Kidney epithelial cell (primary cell): ENCODE data around the gene PRAMEF5. TPM values are rescaled to one million over a fixed set of nuclear protein-coding genes. Genes with fewer than 3 reads are reported as not detected.
"Not testable (repeated sequence)": the region's sequence is repeated elsewhere in the genome, so short reads cannot be mapped to it uniquely, and the experiment has no call there.

Source experiments
- DNase-seq: peaks from one replicate; pipeline ENCODE4 v3.0.0-alpha.2; 2010; ENCODE audit warnings: low read depth
- H3K27me3 ChIP-seq: 2 replicates; pipeline ENCODE4 v1.6.0; 2011; ENCODE audit warnings: low read length; ENCODE audit not compliant: control insufficient read depth, insufficient read depth
- H3K36me3 ChIP-seq: 2 replicates; pipeline ENCODE4 v1.5.1; 2011; ENCODE audit warnings: low read length; ENCODE audit not compliant: control insufficient read depth, insufficient read depth
- H3K4me3 ChIP-seq: 2 replicates; pipeline ENCODE4 v1.5.1; 2011; ENCODE audit warnings: low read depth, mild to moderate bottlenecking, control low read depth, low read length
- total RNA-seq: library from RNA; depleted of rRNA; stranded (reverse); fragments of >200 nt; gene quantifications from 2 replicates; pipeline ENCODE4 v1.2.3, GENCODE V29; 2015

PRAMEF5 gene
- total RNA-seq, 1 donor from 2014 or later, result not detected

GRCh38 chr1:13232056-13232455 is 21.9 kb upstream of the PRAMEF5 start:
- not testable (repeated sequence) for H3K36me3 ChIP-seq, H3K27me3 ChIP-seq, H3K4me3 ChIP-seq, DNase-seq

GRCh38 chr1:13234057-13234456 is 19.9 kb upstream of the PRAMEF5 start:
- not testable (repeated sequence) for H3K27me3 ChIP-seq, DNase-seq, H3K36me3 ChIP-seq, H3K4me3 ChIP-seq

- not testable (repeated sequence) for H3K4me3 ChIP-seq, H3K27me3 ChIP-seq, H3K36me3 ChIP-seq, DNase-seq
Observed at GRCh38 chr1:13237572-13237971, 16.4 kb upstream of the PRAMEF5 start.

- H3K36me3 ChIP-seq, H3K27me3 ChIP-seq, H3K4me3 ChIP-seq, DNase-seq: not testable (repeated sequence)
Observed at GRCh38 chr1:13239633-13240032, 14.4 kb upstream of the PRAMEF5 start.

- DNase-seq, H3K27me3 ChIP-seq, H3K4me3 ChIP-seq, H3K36me3 ChIP-seq: not testable (repeated sequence)
Observed at GRCh38 chr1:13243536-13244263, 10.3 kb upstream of the PRAMEF5 start.

GRCh38 chr1:13245841-13246553 is 8.0 kb upstream of the PRAMEF5 start:
- not testable (repeated sequence) for H3K27me3 ChIP-seq, H3K36me3 ChIP-seq, DNase-seq, H3K4me3 ChIP-seq

- not testable (repeated sequence) for H3K36me3 ChIP-seq, H3K4me3 ChIP-seq, DNase-seq, H3K27me3 ChIP-seq
Observed at GRCh38 chr1:13246554-13246871, 7.5 kb upstream of the PRAMEF5 start.

GRCh38 chr1:13247122-13247521 is 6.9 kb upstream of the PRAMEF5 start:
- not testable (repeated sequence) for H3K27me3 ChIP-seq, H3K36me3 ChIP-seq, H3K4me3 ChIP-seq, DNase-seq

GRCh38 chr1:13265124-13265523 is 11.1 kb downstream of the PRAMEF5 start:
- not testable (repeated sequence) for DNase-seq, H3K4me3 ChIP-seq, H3K27me3 ChIP-seq

GRCh38 chr1:13277016-13277415 is 23.0 kb downstream of the PRAMEF5 start:
- not testable (repeated sequence) for H3K4me3 ChIP-seq, DNase-seq, H3K27me3 ChIP-seq, H3K36me3 ChIP-seq

More at GRCh38 chr1:13265124-13265523, 11.1 kb downstream of the PRAMEF5 start:
- not testable (repeated sequence) for H3K36me3 ChIP-seq

- not testable (repeated sequence) for H3K4me3 ChIP-seq, H3K36me3 ChIP-seq, DNase-seq, H3K27me3 ChIP-seq
Observed at GRCh38 chr1:13279617-13280016, 25.6 kb downstream of the PRAMEF5 start.

GRCh38 chr1:13285037-13285436 is 31.0 kb downstream of the PRAMEF5 start, which contains the start of gene PRAMEF8:
Gene PRAMEF8 (minus strand): TSS chr1:13285137. CDS start chr1:13284091, 1,046 bp downstream.
- H3K4me3 ChIP-seq, H3K36me3 ChIP-seq, H3K27me3 ChIP-seq, DNase-seq: not testable (repeated sequence)

GRCh38 chr1:13289030-13289429 is 35.0 kb downstream of the PRAMEF5 start:
- not testable (repeated sequence) for H3K27me3 ChIP-seq, DNase-seq, H3K4me3 ChIP-seq, H3K36me3 ChIP-seq

GRCh38 chr1:13297216-13297931 is 43.4 kb downstream of the PRAMEF5 start:
- H3K36me3 ChIP-seq, DNase-seq, H3K4me3 ChIP-seq, H3K27me3 ChIP-seq: not testable (repeated sequence)

GRCh38 chr1:13298699-13299098 is 44.7 kb downstream of the PRAMEF5 start:
- H3K36me3 ChIP-seq, DNase-seq, H3K4me3 ChIP-seq, H3K27me3 ChIP-seq: not testable (repeated sequence)
